Sigmoid colon (tissue), 4 donors: ENCODE data around the gene CDC5L.

Experiments
- EP300 ChIP-seq, 4 donors: sonication (generic); formaldehyde crosslinking; IDR thresholded peaks; one replicate each; pipeline ENCODE4 v1.6.1; 2017; ENCODE audit warnings: antibody characterized with exemption in 4 of 4
- POLR2A ChIP-seq, 2 donors: fragments of 450-650 bp; IDR thresholded peaks; one replicate each; pipeline ENCODE4 v1.6.1; 2016; ENCODE audit warnings: antibody characterized with exemption in 2 of 2, mild to moderate bottlenecking in 2 of 2, moderate library complexity in 2 of 2
- POLR2AphosphoS5 ChIP-seq, 4 donors: sonication (generic); formaldehyde crosslinking; IDR thresholded peaks; one replicate each; pipeline ENCODE4 v1.6.1; 2017; ENCODE audit warnings: antibody characterized with exemption in 4 of 4
- TF ChIP-seq, protein P1 (sequence below), 4 experiments: fragments of 450-650 bp in 3 of 4; fragments of 200-600 bp in 1 of 4; IDR thresholded peaks; one replicate each; pipeline ENCODE4 v1.5.1; 2016 to 2019; ENCODE audit warnings: antibody characterized with exemption in 4 of 4, mild to moderate bottlenecking in 3 of 4, moderate library complexity in 2 of 4

DNA sequence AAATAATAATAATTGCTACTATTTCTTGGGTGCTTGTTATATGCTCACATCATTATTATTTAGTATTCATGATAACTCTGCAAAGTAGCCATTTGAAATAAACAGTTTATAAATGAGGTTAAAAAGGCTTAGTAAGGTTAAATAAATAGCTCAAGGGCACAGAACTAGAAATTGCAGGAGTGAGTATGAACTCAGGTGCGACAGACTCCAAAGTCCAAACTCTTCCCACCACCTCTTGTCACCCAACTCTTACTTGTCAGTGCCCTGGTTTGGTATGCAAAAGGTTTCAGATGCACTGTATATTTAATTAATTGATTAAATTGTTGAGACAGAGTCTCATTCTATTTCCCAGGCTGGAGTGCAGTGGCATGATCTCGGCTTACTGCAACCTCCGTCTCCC lies 20.7 kb upstream of the CDC5L start:
- no peak for TF ChIP-seq POLR2A (IDR thresholded peaks at IDR 0.05)
- TF ChIP-seq, protein P1, sequence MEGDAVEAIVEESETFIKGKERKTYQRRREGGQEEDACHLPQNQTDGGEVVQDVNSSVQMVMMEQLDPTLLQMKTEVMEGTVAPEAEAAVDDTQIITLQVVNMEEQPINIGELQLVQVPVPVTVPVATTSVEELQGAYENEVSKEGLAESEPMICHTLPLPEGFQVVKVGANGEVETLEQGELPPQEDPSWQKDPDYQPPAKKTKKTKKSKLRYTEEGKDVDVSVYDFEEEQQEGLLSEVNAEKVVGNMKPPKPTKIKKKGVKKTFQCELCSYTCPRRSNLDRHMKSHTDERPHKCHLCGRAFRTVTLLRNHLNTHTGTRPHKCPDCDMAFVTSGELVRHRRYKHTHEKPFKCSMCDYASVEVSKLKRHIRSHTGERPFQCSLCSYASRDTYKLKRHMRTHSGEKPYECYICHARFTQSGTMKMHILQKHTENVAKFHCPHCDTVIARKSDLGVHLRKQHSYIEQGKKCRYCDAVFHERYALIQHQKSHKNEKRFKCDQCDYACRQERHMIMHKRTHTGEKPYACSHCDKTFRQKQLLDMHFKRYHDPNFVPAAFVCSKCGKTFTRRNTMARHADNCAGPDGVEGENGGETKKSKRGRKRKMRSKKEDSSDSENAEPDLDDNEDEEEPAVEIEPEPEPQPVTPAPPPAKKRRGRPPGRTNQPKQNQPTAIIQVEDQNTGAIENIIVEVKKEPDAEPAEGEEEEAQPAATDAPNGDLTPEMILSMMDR (IDR thresholded peaks at IDR 0.05), result no peak
- no peak for TF ChIP-seq POLR2AphosphoS5 (IDR thresholded peaks at IDR 0.05)
- no peak for TF ChIP-seq EP300 (IDR thresholded peaks at IDR 0.05)
